ENCODE results near the gene DOCK11.
"Not testable (repeated sequence)": the region's sequence is repeated elsewhere in the genome, so short reads cannot be mapped to it uniquely, and the experiment has no call there.

Gene DOCK11

DNA sequence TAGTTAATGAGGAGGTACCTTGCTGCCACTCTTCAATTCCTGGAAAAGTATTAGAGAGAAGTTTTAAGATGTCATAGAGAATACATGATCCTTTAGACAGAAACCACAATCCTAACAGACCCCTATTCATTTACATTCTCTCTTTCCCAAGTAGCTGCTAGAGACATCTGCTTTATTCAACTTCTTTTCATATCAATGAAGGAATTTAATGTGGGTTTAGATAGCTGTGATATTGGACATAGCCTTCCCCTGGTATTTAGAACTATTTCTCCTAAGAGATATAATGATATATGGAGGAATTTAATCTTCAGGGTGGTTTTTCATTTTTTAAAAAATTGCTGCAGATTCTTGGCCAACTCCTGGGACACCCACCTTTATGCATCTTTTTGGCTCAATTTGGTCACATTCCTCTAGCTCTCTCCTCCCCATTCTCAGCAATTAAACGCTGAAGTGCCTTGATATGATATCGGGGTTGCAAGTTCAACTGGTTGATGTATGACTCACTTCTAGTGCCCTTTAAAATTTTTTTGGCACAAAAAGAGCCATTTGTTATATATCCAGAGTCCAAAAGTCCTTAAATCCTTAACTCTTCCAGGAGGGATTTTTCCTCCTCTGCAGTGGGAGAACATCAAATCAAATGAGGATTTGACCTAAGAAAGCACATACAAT, 57.6 kb downstream of the DOCK11 start:
- H3K27me3 ChIP-seq (ENCODE audit: low read depth), result no peaks in the 10 kb centered on the region
- no peak overlapping the region for H3K4me3 ChIP-seq
- H3K4me1 ChIP-seq, result no peaks in the 10 kb centered on the region
- in situ Hi-C loops (cut with MboI; ENCODE audit: low sequenced_read_pairs), result no loop called here
- no peaks in the 10 kb centered on the region for H3K36me3 ChIP-seq (replicated peaks)
- H3K9me3 ChIP-seq, result no peaks in the 10 kb centered on the region
- DNase-seq (ENCODE audit: low spot score in 2 of 2), result no peak

DNA sequence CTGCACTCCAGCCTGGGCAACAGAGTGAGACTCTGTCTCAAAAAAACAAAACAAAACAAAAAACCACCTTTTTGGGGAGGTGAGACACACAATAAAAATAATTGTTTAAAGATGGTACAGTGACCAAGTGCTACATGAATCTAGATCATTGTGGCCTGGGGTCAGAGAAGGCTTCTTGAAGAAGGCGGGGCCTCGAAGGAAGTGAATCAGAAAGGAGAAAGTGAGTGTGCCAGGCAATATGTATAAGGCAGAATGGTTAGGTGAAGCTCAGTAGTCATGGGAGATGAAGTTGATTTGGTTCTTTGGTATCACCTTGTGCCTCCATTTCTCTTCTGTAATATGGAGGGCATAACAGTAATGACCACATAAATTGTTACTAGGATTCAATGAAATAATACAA, 58.9 kb downstream of the DOCK11 start:
- H3K4me1 ChIP-seq, result no peaks in the 10 kb centered on the region
- H3K27me3 ChIP-seq (ENCODE audit: low read depth), result no peaks in the 10 kb centered on the region
- in situ Hi-C loops (cut with MboI; ENCODE audit: low sequenced_read_pairs), result no loop called here
- H3K9me3 ChIP-seq, result no peaks in the 10 kb centered on the region
- H3K36me3 ChIP-seq (replicated peaks), result no peaks in the 10 kb centered on the region
- no peak overlapping the region for H3K4me3 ChIP-seq
- no peak for DNase-seq (ENCODE audit: low spot score in 2 of 2)

DNA sequence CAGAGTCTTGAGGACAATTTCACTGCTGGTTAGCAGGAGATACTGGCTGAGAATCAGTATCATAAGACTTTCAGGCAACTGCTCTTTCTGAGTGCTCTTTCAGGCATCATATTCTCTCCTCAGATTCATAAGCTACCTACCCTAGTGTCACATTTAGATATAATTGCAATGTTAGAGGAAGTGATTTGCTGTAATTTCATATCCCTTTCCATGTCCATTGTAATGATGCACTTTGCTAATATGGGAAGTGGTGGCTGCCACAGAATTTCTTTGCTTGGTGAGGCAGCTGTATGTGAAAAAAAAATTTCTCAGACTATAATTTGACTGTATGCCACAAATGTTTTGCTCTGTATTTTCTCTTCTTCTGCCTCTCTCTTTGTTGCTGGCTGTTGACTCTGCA, 63.3 kb downstream of the DOCK11 start:
- no peaks in the 10 kb centered on the region for H3K4me1 ChIP-seq
- no peak for DNase-seq (ENCODE audit: low spot score in 2 of 2)
- no peak overlapping the region for H3K4me3 ChIP-seq
- no peaks in the 10 kb centered on the region for H3K9me3 ChIP-seq
- in situ Hi-C loops (cut with MboI; ENCODE audit: low sequenced_read_pairs), result no loop called here
- H3K27me3 ChIP-seq (ENCODE audit: low read depth), result no peaks in the 10 kb centered on the region
- H3K36me3 ChIP-seq (replicated peaks), result no peaks in the 10 kb centered on the region

DNA sequence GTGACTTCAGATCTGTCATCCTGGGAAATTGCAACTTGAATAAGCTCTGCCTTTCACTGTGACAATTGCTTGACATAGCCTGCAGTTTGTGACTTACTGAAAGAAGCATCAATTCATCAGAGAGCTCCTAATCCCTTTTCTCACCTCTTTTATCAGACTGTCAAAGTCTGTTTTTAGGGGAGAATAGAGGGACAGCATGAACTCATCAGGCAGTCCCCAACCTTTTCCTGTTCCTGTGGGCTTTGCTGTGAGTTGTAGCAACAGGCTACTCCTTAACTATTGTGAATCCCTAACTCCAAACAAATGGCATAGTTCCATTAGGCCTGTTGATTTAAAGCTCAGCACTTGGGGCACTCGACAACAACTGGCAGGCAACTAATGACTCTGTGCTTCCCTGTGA, 64.9 kb downstream of the DOCK11 start:
- in situ Hi-C loops (cut with MboI; ENCODE audit: low sequenced_read_pairs), result no loop called here
- Histone ChIP-seq H3K36me3 (replicated peaks) (no peaks in the 10 kb centered on the region), H3K27me3 (ENCODE audit: low read depth) (no peaks in the 10 kb centered on the region), H3K9me3 (no peaks in the 10 kb centered on the region), H3K4me1 (no peaks in the 10 kb centered on the region), H3K4me3 (no peak overlapping the region)
- DNase-seq (ENCODE audit: low spot score in 2 of 2), result no peak

DNA sequence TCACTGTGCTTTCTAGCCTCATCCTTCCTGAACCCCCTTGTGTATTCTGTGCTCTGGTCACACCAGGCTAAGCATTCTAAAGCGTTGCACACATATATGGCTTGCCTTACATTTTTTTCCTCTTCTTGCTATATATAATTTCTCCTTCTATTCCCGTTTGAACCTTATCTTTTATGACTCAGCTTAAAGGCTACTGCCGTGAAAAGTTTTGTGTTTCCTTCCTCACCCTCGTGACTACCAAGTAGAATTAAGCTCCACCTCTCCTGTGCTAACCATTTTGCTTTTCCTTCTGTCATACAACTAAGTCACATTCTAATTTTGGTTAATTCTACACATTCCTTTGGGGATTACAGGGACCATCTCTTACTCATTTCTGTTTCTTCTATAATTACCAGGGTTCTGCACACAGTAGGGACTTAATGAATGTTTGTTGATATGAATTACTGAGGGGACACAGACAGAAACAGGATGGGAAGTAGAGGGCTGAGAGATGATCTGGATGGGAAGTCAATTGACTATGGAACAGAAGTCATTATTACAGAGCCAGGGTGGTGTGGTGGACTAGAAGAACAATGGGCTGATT, 67.1 kb downstream of the DOCK11 start:
- DNase-seq (ENCODE audit: low spot score in 2 of 2), result no peak
- in situ Hi-C loops (cut with MboI; ENCODE audit: low sequenced_read_pairs), result no loop called here
- no peak overlapping the region for H3K4me3 ChIP-seq
- H3K36me3 ChIP-seq (replicated peaks), result no peaks in the 10 kb centered on the region; the same call in 1 of the 2 replicates
- no peaks in the 10 kb centered on the region for H3K27me3 ChIP-seq (ENCODE audit: low read depth)
- no peaks in the 10 kb centered on the region for H3K4me1 ChIP-seq
- H3K9me3 ChIP-seq, result no peaks in the 10 kb centered on the region

DNA sequence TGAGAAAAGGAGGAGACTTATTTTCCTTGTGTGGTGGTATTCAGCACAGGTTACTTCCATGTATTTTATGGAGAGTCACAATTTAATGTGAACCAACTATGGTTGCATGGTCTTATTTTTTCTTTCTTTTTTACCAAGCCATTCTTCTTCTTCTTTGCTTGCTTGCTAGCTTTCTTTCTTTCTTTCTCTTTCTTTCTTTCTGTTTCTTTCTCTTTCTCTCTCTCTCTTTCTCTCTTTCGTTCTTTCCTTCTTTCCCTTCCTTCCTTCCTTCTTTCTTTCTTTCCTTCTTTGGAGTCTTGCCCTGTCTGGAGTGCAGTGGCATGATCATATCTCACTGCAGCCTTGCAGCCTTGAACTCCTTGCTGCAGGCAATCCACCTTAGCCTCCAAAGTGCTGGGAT, 68.9 kb downstream of the DOCK11 start:
- in situ Hi-C loops (cut with MboI; ENCODE audit: low sequenced_read_pairs), result no loop called here
- H3K36me3 ChIP-seq (replicated peaks), result no peaks in the 10 kb centered on the region; the same call in 1 of the 2 replicates
- H3K4me3 ChIP-seq, result no peak overlapping the region
- no peaks in the 10 kb centered on the region for H3K4me1 ChIP-seq
- H3K9me3 ChIP-seq, result no peaks in the 10 kb centered on the region
- no peak for DNase-seq (ENCODE audit: low spot score in 2 of 2)
- H3K27me3 ChIP-seq (ENCODE audit: low read depth), result no peaks in the 10 kb centered on the region

DNA sequence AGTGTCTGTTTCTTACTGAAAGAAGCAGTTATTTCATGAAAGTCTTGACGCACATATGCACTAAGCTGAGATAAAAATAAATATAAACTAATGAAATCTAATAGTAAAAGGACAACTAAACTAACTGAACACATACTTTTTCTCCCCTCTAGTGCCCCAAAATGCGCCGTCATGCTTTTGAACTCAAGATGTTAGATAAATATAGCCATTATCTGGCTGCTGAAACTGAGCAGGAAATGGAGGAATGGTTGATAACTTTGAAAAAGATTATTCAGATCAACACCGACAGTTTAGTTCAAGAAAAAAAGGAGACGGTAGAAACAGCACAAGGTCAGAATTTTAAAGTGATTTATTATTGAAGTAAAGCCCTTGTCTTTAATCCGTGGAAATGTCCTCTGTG, 70.2 kb downstream of the DOCK11 start:
- Histone ChIP-seq H3K36me3 (replicated peaks) (no peaks in the 10 kb centered on the region; the same call in 1 of the 2 replicates), H3K9me3 (no peaks in the 10 kb centered on the region), H3K27me3 (ENCODE audit: low read depth) (no peaks in the 10 kb centered on the region), H3K4me3 (no peak overlapping the region), H3K4me1 (no peaks in the 10 kb centered on the region)
- DNase-seq (ENCODE audit: low spot score in 2 of 2), result no peak
- in situ Hi-C loops (cut with MboI; ENCODE audit: low sequenced_read_pairs), result no loop called here

DNA sequence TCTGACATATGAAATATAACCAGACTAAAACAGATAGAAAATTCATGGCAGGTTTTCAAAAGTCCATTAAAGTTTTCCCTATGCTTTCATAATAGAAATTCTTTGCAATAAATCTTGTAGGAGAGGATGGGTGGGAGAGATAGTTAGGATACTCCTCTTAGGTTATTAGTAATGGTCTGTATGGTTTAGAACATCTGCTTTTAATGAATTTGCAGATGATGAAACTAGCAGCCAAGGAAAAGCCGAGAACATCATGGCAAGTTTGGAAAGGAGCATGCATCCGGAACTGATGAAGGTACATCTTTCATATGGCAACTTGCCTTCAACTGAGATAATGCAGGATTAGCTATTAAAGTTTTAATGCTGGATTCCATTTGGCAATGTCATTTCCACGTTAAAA, 70.7 kb downstream of the DOCK11 start:
- H3K36me3 ChIP-seq (replicated peaks), result no peaks in the 10 kb centered on the region; the same call in 1 of the 2 replicates
- in situ Hi-C loops (cut with MboI; ENCODE audit: low sequenced_read_pairs), result no loop called here
- DNase-seq (ENCODE audit: low spot score in 2 of 2), result no peak

DNA sequence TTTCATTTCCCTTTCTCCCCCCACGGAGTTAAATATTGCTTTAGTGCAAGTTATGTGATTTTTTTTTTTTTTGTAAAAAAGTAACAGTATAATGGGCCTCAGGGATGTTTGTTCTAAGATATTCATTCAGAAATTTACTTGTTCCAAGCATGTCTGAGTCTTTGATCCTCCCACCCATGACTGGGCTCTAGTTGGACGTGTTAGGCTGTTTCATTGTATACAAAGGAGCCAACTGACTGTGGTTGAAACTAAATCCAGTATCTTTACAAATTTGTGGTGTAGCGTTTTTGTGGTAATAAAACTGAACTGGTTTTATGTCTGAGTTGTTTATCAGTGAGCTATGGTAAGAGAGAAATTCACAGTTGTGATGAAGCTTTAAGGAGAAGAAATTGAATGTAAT, 74.1 kb downstream of the DOCK11 start:
- no peaks in the 10 kb centered on the region; the same call in 1 of the 2 replicates for H3K36me3 ChIP-seq (replicated peaks)
- no peak for DNase-seq (ENCODE audit: low spot score in 2 of 2)
- in situ Hi-C loops (cut with MboI; ENCODE audit: low sequenced_read_pairs), result no loop called here
- no peak overlapping the region for H3K4me3 ChIP-seq
- peaks cover 7% of the 10 kb centered on the region for H3K4me1 ChIP-seq
- H3K27me3 ChIP-seq (ENCODE audit: low read depth), result no peaks in the 10 kb centered on the region
- H3K9me3 ChIP-seq, result no peaks in the 10 kb centered on the region

More for the DNA sequence above, 70.7 kb downstream of the DOCK11 start:
- Histone ChIP-seq H3K27me3 (ENCODE audit: low read depth) (no peaks in the 10 kb centered on the region), H3K4me3 (no peak overlapping the region), H3K9me3 (no peaks in the 10 kb centered on the region), H3K4me1 (no peaks in the 10 kb centered on the region)

DNA sequence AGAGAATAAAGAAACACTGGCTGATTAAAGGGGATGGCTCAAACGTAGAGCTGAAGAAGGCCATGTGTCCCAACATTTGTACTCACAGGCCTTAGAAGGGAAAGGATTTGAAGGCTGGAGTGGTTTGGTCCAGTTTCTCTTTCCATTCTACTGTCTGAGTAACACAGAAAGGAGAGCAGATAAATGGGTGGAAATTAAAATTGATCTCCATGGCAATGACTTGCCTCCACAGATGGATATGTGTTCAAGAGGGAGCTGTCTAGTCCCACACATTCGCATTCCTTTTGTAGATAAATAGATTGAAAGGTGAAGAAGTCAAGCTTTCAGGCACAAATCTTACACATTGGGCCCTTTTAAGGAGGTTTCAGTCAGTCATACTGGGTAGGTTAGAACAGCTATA, 74.6 kb downstream of the DOCK11 start:
- Histone ChIP-seq H3K9me3 (no peaks in the 10 kb centered on the region), H3K4me1 (peaks cover 11% of the 10 kb centered on the region), H3K4me3 (no peak overlapping the region), H3K27me3 (ENCODE audit: low read depth) (no peaks in the 10 kb centered on the region), H3K36me3 (replicated peaks) (no peaks in the 10 kb centered on the region; the same call in 1 of the 2 replicates)
- in situ Hi-C loops (cut with MboI; ENCODE audit: low sequenced_read_pairs), result no loop called here
- DNase-seq (ENCODE audit: low spot score in 2 of 2), result no peak

DNA sequence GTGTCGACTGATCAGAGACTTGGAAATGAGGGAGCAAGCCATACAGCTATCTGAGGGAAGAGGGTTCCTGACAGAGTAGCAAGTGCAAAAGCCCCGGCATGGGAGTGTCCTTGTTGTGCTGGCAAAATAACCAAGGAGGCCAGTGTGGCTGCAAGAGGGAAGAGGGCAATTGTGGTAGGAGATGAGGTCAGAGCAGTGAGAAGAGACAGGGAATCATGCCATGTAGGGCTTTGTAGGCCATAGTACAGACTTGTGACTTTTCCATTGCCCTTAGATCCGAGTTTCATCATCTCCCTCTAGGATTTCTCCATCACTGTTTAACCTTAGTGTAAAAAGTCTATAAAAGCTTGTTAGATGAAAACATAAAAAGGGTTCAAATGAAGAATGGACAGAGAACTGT, 76.2 kb downstream of the DOCK11 start:
- no peak for DNase-seq (ENCODE audit: low spot score in 2 of 2)
- H3K4me3 ChIP-seq, result no peak overlapping the region
- in situ Hi-C loops (cut with MboI; ENCODE audit: low sequenced_read_pairs), result no loop called here

DNA sequence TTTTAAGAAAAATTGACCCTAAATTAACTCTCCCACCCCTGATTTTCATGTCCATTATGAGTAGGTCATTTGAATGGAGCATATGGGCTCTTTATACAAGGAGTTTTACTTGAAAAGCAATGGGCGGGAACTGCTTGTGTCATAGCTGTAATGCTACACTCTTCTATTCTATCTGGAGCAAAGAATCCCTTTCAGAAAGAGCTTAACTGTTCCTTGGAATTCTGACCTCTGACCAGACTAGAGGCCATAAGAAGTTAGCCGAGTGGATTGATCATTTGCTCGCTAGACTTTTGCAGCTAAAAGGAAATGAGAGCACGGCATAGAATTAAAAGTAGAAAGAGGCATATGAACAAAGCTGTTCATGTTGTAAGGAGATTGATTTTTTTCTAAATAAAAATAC, 79.1 kb downstream of the DOCK11 start:
- DNase-seq (ENCODE audit: low spot score in 2 of 2), result peak; percentile 61 to 97
- no peaks in the 10 kb centered on the region for H3K27me3 ChIP-seq (ENCODE audit: low read depth)
- in situ Hi-C loops (cut with MboI; ENCODE audit: low sequenced_read_pairs), result no loop called here
- no peaks in the 10 kb centered on the region for H3K9me3 ChIP-seq
- no peak overlapping the region for H3K4me3 ChIP-seq
- H3K36me3 ChIP-seq (replicated peaks), result no peaks in the 10 kb centered on the region
- peaks cover 12% of the 10 kb centered on the region for H3K4me1 ChIP-seq

More for the DNA sequence above, 76.2 kb downstream of the DOCK11 start:
- Histone ChIP-seq H3K27me3 (ENCODE audit: low read depth) (no peaks in the 10 kb centered on the region), H3K4me1 (peaks cover 12% of the 10 kb centered on the region), H3K36me3 (replicated peaks) (no peaks in the 10 kb centered on the region), H3K9me3 (no peaks in the 10 kb centered on the region)

DNA sequence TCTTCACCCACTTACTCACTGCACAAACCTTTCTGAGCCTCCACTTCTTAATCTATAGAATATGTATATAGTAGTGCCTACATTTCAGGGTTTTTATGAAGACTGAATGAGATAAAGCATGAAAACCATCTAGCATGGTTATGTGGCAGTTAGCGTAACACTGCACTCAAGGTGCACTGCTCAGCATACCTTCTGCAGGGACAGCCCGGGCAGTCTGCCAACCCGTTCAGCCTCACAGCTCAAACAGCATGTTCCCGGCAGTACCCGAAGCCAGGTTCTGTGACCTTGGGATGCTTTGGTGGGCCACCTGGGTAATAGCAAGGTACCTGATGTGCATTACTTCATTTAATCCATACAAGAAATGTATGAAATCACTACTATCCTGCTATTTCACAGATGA, 81.4 kb downstream of the DOCK11 start:
- H3K4me3 ChIP-seq, result no peak overlapping the region
- no peaks in the 10 kb centered on the region for H3K27me3 ChIP-seq (ENCODE audit: low read depth)
- H3K9me3 ChIP-seq, result no peaks in the 10 kb centered on the region
- peaks cover 12% of the 10 kb centered on the region for H3K4me1 ChIP-seq
- no peaks in the 10 kb centered on the region for H3K36me3 ChIP-seq (replicated peaks)
- in situ Hi-C loops (cut with MboI; ENCODE audit: low sequenced_read_pairs), result no loop called here
- no peak for DNase-seq (ENCODE audit: low spot score in 2 of 2)

DNA sequence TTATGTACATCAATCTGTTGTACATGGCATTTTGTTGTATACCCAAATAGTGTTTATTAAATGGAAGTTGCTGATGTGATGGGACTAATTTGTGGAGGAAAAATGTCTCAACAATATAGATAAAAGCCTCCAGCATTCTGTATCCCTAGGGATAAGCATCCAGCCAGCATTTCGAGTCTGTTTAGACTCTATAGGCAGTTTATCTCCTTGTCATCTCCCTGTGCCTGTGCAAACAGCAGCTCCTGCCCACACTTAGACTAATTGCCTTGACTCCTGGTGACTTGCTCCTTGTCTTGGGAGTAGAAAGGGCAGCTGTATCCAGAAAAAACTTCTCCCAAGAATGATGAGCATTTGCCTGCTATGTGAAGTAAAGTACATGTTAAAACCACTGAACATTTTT, 83.8 kb downstream of the DOCK11 start:
- no peaks in the 10 kb centered on the region for H3K9me3 ChIP-seq
- no peak overlapping the region for H3K4me3 ChIP-seq
- peaks cover 7% of the 10 kb centered on the region for H3K4me1 ChIP-seq
- in situ Hi-C loops (cut with MboI; ENCODE audit: low sequenced_read_pairs), result no loop called here
- no peaks in the 10 kb centered on the region for H3K27me3 ChIP-seq (ENCODE audit: low read depth)
- no peaks in the 10 kb centered on the region for H3K36me3 ChIP-seq (replicated peaks)
- DNase-seq (ENCODE audit: low spot score in 2 of 2), result no peak

DNA sequence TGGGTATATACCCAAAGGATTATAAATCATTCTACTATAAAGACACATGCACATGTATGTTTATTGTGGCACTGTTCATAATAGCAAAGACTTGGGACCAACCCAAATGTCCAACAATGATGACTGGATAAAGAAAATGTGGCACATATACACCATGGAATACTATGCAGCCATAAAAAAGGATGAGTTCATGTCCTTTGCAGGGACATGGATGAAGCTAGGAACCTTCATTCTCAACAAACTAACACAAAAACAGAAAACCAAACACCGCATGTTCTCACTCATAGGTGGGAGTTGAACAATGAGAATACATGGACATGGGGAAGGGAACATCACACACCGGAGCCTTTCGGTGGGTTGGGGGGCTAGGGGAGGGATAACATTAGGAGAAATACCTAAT, 87.3 kb downstream of the DOCK11 start:
- in situ Hi-C loops (cut with MboI; ENCODE audit: low sequenced_read_pairs); H3K9me3 ChIP-seq; H3K27me3 ChIP-seq (ENCODE audit: low read depth); H3K36me3 ChIP-seq (replicated peaks); H3K4me1 ChIP-seq; DNase-seq (ENCODE audit: low spot score in 2 of 2); H3K4me3 ChIP-seq: not testable (repeated sequence)
